ENCODE measurements around the gene YWHAE. TPM values are rescaled to one million over a fixed set of nuclear protein-coding genes. Genes with fewer than 3 reads are reported as not detected.
"Not testable (repeated sequence)": the region's sequence is repeated elsewhere in the genome, so short reads cannot be mapped to it uniquely, and the experiment has no call there.

Gene YWHAE
- total RNA-seq, 4 donors from 2014 or later, result 553 to 1,135 (median 724) TPM

GRCh38 chr17:1386265-1386664 is 13.8 kb downstream of the YWHAE start:
- no peak for DNase-seq
- no peaks in the 10 kb centered on the region for H3K27me3 ChIP-seq
- H3K4me3 ChIP-seq (replicated peaks in 1 of 3), result no peak overlapping the region
- H3K36me3 ChIP-seq, result no peaks in the 10 kb centered on the region
- intact Hi-C loops (cut with DNase I), result loop anchor here (10.0 kb wide), 1 partner anchor 69 kb away; the partner anchor contains the start of gene CRK
- TF ChIP-seq POLR2A (IDR thresholded peaks at IDR 0.05) (no peak), CTCF (IDR thresholded peaks at IDR 0.05) (no peak)
- no peaks in the 10 kb centered on the region for H3K9me3 ChIP-seq
- WGBS, 2 donors, result 79 to 80% methylated on average over 2 of the region's 2 CpGs
- peaks cover 70 to 80% of the 10 kb centered on the region in 2 donors for H3K4me1 ChIP-seq
- no peak overlapping the region for H3K27ac ChIP-seq

GRCh38 chr17:1385861-1386260 is 14.2 kb downstream of the YWHAE start:
- TF ChIP-seq POLR2A (IDR thresholded peaks at IDR 0.05) (no peak), CTCF (IDR thresholded peaks at IDR 0.05) (no peak)
- Histone ChIP-seq H3K27ac (peak overlapping the region in 1 of 3 donors; percentile 3), H3K4me3 (replicated peaks in 1 of 3) (no peak overlapping the region), H3K9me3 (no peaks in the 10 kb centered on the region), H3K36me3 (no peaks in the 10 kb centered on the region), H3K27me3 (no peaks in the 10 kb centered on the region), H3K4me1 (peaks cover 70 to 80% of the 10 kb centered on the region in 2 donors)
- intact Hi-C loops (cut with DNase I), result loop anchor here (10.0 kb wide), 1 partner anchor 69 kb away; the partner anchor contains the start of gene CRK
- 24 to 26% methylated on average over 2 of the region's 2 CpGs for WGBS, 2 donors
- no peak for DNase-seq

- no peaks in the 10 kb centered on the region for H3K36me3 ChIP-seq
- TF ChIP-seq POLR2A (IDR thresholded peaks at IDR 0.05) (no peak), CTCF (IDR thresholded peaks at IDR 0.05) (no peak)
- WGBS, 2 donors, result 0 to 13% methylated on average over 1 of the region's 1 CpG
- DNase-seq, result no peak
- H3K27me3 ChIP-seq, result no peaks in the 10 kb centered on the region
- H3K27ac ChIP-seq, result peak overlapping the region in 1 of 3 donors; percentile 23
- peaks cover 70 to 80% of the 10 kb centered on the region in 2 donors for H3K4me1 ChIP-seq
- intact Hi-C loops (cut with DNase I), result loop anchor here (10.0 kb wide), 1 partner anchor 70 kb away; the partner anchor contains the start of gene CRK
- no peaks in the 10 kb centered on the region for H3K9me3 ChIP-seq
- H3K4me3 ChIP-seq (replicated peaks in 1 of 3), result no peak overlapping the region
Observed at GRCh38 chr17:1384905-1385435, 15.1 kb downstream of the YWHAE start.

- TF ChIP-seq CTCF (IDR thresholded peaks at IDR 0.05) (no peak), POLR2A (IDR thresholded peaks at IDR 0.05) (no peak)
- no peaks in the 10 kb centered on the region for H3K36me3 ChIP-seq
- H3K27me3 ChIP-seq, result no peaks in the 10 kb centered on the region
- no peak overlapping the region for H3K4me3 ChIP-seq (replicated peaks in 1 of 3)
- H3K9me3 ChIP-seq, result no peaks in the 10 kb centered on the region
- WGBS, 2 donors, result 65 to 69% methylated on average over 10 of the region's 10 CpGs
- H3K27ac ChIP-seq, result no peak overlapping the region
- no peak for DNase-seq
- peaks cover 83 to 91% of the 10 kb centered on the region in 2 donors for H3K4me1 ChIP-seq
- intact Hi-C loops (cut with DNase I), result loop anchor here (10.0 kb wide), 1 partner anchor 75 kb away; the partner anchor contains the start of gene CRK
Observed at GRCh38 chr17:1379930-1380313, 20.1 kb downstream of the YWHAE start.

- intact Hi-C loops (cut with DNase I), result no loop called here
- no peak overlapping the region for H3K4me3 ChIP-seq (replicated peaks in 1 of 3)
- 73 to 84% methylated on average over 11 of the region's 11 CpGs for WGBS, 2 donors
- peak overlapping the region in 1 of 3 donors; percentile 1 for H3K27ac ChIP-seq
- H3K9me3 ChIP-seq, result no peaks in the 10 kb centered on the region
- H3K27me3 ChIP-seq, result no peaks in the 10 kb centered on the region
- H3K4me1 ChIP-seq, result peaks cover 84 to 88% of the 10 kb centered on the region in 2 donors
- DNase-seq, result no peak
- H3K36me3 ChIP-seq, result no peaks in the 10 kb centered on the region
- TF ChIP-seq CTCF (IDR thresholded peaks at IDR 0.05) (no peak), POLR2A (IDR thresholded peaks at IDR 0.05) (no peak)
Observed at GRCh38 chr17:1379208-1379929, 20.7 kb downstream of the YWHAE start.

GRCh38 chr17:1378476-1378860 is 21.6 kb downstream of the YWHAE start:
- DNase-seq; H3K36me3 ChIP-seq; intact Hi-C loops (cut with DNase I); H3K4me3 ChIP-seq (replicated peaks in 1 of 3); H3K9me3 ChIP-seq; H3K27me3 ChIP-seq: not testable (repeated sequence)
- H3K27ac ChIP-seq, result peak overlapping the region in 1 of 3 donors; percentile 1
- WGBS, 2 donors, result 83 to 84% methylated on average over 10 of the region's 10 CpGs
- H3K4me1 ChIP-seq, result peaks cover 79 to 86% of the 10 kb centered on the region in 2 donors
